Panc1 (cell line): ENCODE data around the gene SPTA1. TPM values are rescaled to one million over a fixed set of nuclear protein-coding genes. Genes with fewer than 3 reads are reported as not detected.

Source experiments
- ATAC-seq: fragments of 200-7000 bp; cut with Tn5 transposase; 2 replicates; pipeline ENCODE4 v1.9.1; 2020; ENCODE audit warnings: mild to moderate bottlenecking, moderate library complexity
- BruUV-seq: library from RNA; stranded (reverse); fragments of 400-500 nt; replicated peaks from 2 replicates; lab custom pipeline; 2021; lab: Mats Ljungman, UMichigan
- CTCF ChIA-PET: fragments of 300-600 bp; sonication (Branson Sonifier 250); formaldehyde crosslinking; loops from one replicate; lab custom pipeline; 2022; ENCODE audit warnings: antibody characterized with exemption; lab: Charles Lee
- POLR2A ChIA-PET: fragments of 300-600 bp; sonication (Branson Sonifier 250); formaldehyde crosslinking; loops from one replicate; lab custom pipeline; 2022; ENCODE audit warnings: antibody characterized with exemption; lab: Charles Lee
- DNase-seq: peaks from one replicate; pipeline ENCODE4 v3.0.0-alpha.2; 2010; ENCODE audit warnings: low read depth, low spot score
- H3K27ac ChIP-seq: 2 replicates; pipeline ENCODE4 v1.5.1; 2011; ENCODE audit warnings: mild to moderate bottlenecking, low read length, inconsistent platforms
- H3K27me3 ChIP-seq: fragments of 200-500 bp; sonication (Bioruptor generic); 2 replicates; pipeline ENCODE4 v1.6.0; 2014; ENCODE audit warnings: low read length, inconsistent platforms; ENCODE audit not compliant: control insufficient read depth, insufficient read depth
- H3K36me3 ChIP-seq: fragments of 200-500 bp; sonication (Bioruptor generic); 2 replicates; pipeline ENCODE4 v1.5.1; 2014; ENCODE audit warnings: inconsistent platforms, mild to moderate bottlenecking, low read length, moderate library complexity; ENCODE audit not compliant: control insufficient read depth, insufficient read depth
- H3K4me1 ChIP-seq: 2 replicates; pipeline ENCODE4 v1.5.1; 2011; ENCODE audit warnings: inconsistent platforms, mild to moderate bottlenecking, low read length, moderate library complexity; ENCODE audit not compliant: control insufficient read depth, insufficient read depth
- H3K4me3 ChIP-seq, 2 experiments: 2 replicates each; pipeline ENCODE4 v1.5.1; 2011 to 2012; ENCODE audit warnings: low read depth in 2 of 2, low read length in 2 of 2, mild to moderate bottlenecking in 2 of 2, inconsistent platforms in 1 of 2, moderate library complexity in 1 of 2
- H3K9me3 ChIP-seq: fragments of 200-500 bp; sonication (Bioruptor generic); 2 replicates; pipeline ENCODE4 v1.5.1; 2014; ENCODE audit warnings: low read depth, mild to moderate bottlenecking, inconsistent platforms, low read length, moderate library complexity; ENCODE audit not compliant: control insufficient read depth, insufficient read depth
- POLR2AphosphoS5 ChIP-seq: IDR thresholded peaks from 2 replicates; pipeline ENCODE4 v1.6.1; 2012; ENCODE audit warnings: mild to moderate bottlenecking, low read depth, low read length, moderate library complexity
- SIN3A ChIP-seq: IDR thresholded peaks from 2 replicates; pipeline ENCODE4 v1.6.1; 2012; ENCODE audit warnings: low read depth, mild to moderate bottlenecking, low read length, moderate library complexity, borderline replicate concordance; ENCODE audit not compliant: insufficient read depth
- TCF7L2 ChIP-seq: IDR thresholded peaks from 2 replicates; pipeline ENCODE4 v1.6.1; 2011; ENCODE audit warnings: mild to moderate bottlenecking, low read depth, low read length, inconsistent platforms
- in situ Hi-C: cut with HindIII; loops from 2 replicates; pipeline ENCODE4 v1.10.0; 2016; ENCODE audit warnings: low sequenced_read_pairs, low pct_unique_long_range_greater_than_20kb
- intact Hi-C: fragments of 100-400 bp; cut with micrococcal nuclease; formaldehyde crosslinking; loops from one replicate; pipeline ENCODE4 v1.10.0; 2022; ENCODE audit not compliant: unreplicated experiment
- total RNA-seq: library from RNA; stranded (reverse); gene quantifications from one replicate; pipeline ENCODE4 v1.2.1, GENCODE V29; 2021; ENCODE audit not compliant: unreplicated experiment
- TF ChIP-seq, protein P1 (sequence below), 2 experiments: IDR thresholded peaks; 2 replicates each; pipeline ENCODE4 v1.6.1; 2011 to 2012; ENCODE audit warnings: low read depth in 2 of 2, control low read depth in 1 of 2, low read length in 1 of 2, mild to moderate bottlenecking in 1 of 2, moderate library complexity in 1 of 2; ENCODE audit not compliant: insufficient read depth in 1 of 2
- TF ChIP-seq, protein P2 (sequence below): fragments of 450-650 bp; IDR thresholded peaks from 2 replicates; pipeline ENCODE4 v1.5.1; 2017; ENCODE audit warnings: mild to moderate bottlenecking

Gene SPTA1
- total RNA-seq, 1 experiment from 2014 or later: not detected

DNA sequence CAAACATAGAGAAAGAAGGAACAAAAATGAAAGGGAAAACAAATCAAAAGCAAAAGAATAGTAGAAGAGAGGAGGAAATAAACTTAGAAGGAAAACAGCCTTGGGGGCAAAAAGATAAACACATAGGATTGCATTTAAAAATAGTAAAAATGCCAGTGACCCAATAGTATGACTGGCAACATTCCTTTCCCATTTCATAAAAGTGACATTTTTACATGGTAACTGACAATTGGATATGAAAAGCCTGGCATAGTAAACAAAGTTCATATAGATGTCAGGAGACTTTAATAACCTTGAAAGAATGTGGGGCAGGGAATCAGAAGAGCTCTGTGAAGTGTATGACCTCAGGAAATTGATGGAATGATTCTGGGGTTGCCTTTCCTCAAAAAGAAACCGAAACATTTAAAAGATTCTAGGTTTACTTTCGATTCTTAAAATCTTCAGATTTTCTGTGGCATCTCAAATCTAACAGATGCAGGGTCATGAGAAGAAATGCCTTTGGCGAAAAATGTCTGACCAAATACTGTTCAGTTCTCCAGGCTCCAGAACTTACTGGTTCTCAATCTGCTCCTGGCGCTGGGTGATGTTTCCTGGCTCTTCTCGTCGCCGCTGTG, 33.7 kb downstream of the SPTA1 start:
- intact Hi-C loops (no loop called here), in situ Hi-C loops (no loop called here)
- no peaks in the 10 kb centered on the region for H3K9me3 ChIP-seq
- BruUV-seq: no TSS peak
- H3K27ac ChIP-seq: no peak overlapping the region
- DNase-seq: no peak
- no peaks in the 10 kb centered on the region; the same call in 1 of the 2 replicates for H3K27me3 ChIP-seq
- H3K4me3 ChIP-seq: 0 out of 4 replicates have a peak overlapping the region, but pooled peaks of 1 of the 2 experiments have one; percentile 3
- ChIA-PET CTCF (no interaction called here), POLR2A (no interaction called here)
- ATAC-seq: no peak
- TF ChIP-seq, protein P1, sequence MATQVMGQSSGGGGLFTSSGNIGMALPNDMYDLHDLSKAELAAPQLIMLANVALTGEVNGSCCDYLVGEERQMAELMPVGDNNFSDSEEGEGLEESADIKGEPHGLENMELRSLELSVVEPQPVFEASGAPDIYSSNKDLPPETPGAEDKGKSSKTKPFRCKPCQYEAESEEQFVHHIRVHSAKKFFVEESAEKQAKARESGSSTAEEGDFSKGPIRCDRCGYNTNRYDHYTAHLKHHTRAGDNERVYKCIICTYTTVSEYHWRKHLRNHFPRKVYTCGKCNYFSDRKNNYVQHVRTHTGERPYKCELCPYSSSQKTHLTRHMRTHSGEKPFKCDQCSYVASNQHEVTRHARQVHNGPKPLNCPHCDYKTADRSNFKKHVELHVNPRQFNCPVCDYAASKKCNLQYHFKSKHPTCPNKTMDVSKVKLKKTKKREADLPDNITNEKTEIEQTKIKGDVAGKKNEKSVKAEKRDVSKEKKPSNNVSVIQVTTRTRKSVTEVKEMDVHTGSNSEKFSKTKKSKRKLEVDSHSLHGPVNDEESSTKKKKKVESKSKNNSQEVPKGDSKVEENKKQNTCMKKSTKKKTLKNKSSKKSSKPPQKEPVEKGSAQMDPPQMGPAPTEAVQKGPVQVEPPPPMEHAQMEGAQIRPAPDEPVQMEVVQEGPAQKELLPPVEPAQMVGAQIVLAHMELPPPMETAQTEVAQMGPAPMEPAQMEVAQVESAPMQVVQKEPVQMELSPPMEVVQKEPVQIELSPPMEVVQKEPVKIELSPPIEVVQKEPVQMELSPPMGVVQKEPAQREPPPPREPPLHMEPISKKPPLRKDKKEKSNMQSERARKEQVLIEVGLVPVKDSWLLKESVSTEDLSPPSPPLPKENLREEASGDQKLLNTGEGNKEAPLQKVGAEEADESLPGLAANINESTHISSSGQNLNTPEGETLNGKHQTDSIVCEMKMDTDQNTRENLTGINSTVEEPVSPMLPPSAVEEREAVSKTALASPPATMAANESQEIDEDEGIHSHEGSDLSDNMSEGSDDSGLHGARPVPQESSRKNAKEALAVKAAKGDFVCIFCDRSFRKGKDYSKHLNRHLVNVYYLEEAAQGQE (IDR thresholded peaks at IDR 0.05; ENCODE audit: insufficient read depth in 1 of 2, low read depth in 2 of 2, low read length in 1 of 2): no peak
- TF ChIP-seq, protein P2, sequence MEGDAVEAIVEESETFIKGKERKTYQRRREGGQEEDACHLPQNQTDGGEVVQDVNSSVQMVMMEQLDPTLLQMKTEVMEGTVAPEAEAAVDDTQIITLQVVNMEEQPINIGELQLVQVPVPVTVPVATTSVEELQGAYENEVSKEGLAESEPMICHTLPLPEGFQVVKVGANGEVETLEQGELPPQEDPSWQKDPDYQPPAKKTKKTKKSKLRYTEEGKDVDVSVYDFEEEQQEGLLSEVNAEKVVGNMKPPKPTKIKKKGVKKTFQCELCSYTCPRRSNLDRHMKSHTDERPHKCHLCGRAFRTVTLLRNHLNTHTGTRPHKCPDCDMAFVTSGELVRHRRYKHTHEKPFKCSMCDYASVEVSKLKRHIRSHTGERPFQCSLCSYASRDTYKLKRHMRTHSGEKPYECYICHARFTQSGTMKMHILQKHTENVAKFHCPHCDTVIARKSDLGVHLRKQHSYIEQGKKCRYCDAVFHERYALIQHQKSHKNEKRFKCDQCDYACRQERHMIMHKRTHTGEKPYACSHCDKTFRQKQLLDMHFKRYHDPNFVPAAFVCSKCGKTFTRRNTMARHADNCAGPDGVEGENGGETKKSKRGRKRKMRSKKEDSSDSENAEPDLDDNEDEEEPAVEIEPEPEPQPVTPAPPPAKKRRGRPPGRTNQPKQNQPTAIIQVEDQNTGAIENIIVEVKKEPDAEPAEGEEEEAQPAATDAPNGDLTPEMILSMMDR: no peak
- TF ChIP-seq SIN3A (no peak), TCF7L2 (no peak), POLR2AphosphoS5 (no peak)
- H3K4me1 ChIP-seq: no peaks in the 10 kb centered on the region
- H3K36me3 ChIP-seq: no peaks in the 10 kb centered on the region

DNA sequence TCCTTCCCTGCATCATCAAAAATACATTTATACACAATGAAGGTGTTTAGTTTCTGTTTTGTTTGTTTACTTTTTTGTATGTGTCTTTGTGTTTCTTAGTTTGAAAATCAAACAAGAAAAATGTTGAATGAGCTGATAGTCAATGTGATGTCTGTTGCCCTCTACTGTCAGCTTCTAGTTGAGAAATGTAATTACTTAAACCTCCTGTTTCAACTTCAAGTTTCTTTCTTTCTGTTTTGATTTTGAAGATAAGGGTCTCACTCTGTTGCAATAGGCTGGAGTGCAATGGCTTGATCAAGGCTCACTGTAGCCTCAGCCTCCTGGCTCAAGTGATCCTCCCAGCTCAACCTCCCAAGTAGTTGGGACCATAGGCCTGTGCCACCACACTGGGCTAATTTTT, 37.5 kb downstream of the SPTA1 start:
- POLR2A ChIA-PET: no interaction called here
- Histone ChIP-seq H3K27ac (no peak overlapping the region), H3K36me3 (no peaks in the 10 kb centered on the region), H3K9me3 (no peaks in the 10 kb centered on the region), H3K27me3 (no peaks in the 10 kb centered on the region; the same call in 1 of the 2 replicates), H3K4me3 (no peak overlapping the region), H3K4me1 (no peaks in the 10 kb centered on the region)
- ATAC-seq (no peak), DNase-seq (no peak)
- CTCF ChIA-PET: no interaction called here
- no peak for TF ChIP-seq POLR2AphosphoS5
- TF ChIP-seq TCF7L2: no peak
- TF ChIP-seq, protein P2: no peak; the same call in 1 of the 2 replicates
- TF ChIP-seq, protein P1 (IDR thresholded peaks at IDR 0.05; ENCODE audit: insufficient read depth in 1 of 2, low read depth in 2 of 2, low read length in 1 of 2): no peak
- TF ChIP-seq SIN3A: no peak
- no TSS peak for BruUV-seq
- intact Hi-C loops: no loop called here
- in situ Hi-C loops: no loop called here
